Heart left ventricle (tissue), 13 donors: Measurements from ENCODE around the gene SLC16A11.
"Not testable (repeated sequence)": the region's sequence is repeated elsewhere in the genome, so short reads cannot be mapped to it uniquely, and the experiment has no call there.

ENCODE experiments used
- POLR2A ChIP-seq, 2 donors: fragments of 450-650 bp; IDR thresholded peaks; one replicate each; pipeline ENCODE4 v1.6.1; 2017; ENCODE audit warnings: antibody characterized with exemption in 2 of 2, mild to moderate bottlenecking in 2 of 2, moderate library complexity in 2 of 2
- TF ChIP-seq, protein P1 (sequence below), 12 donors: fragments of 200-600 bp; sonication (generic) in 4 of 12; IDR thresholded peaks; one replicate each; pipeline versions ENCODE4 v1.5.0 to v1.8.0; 2018 to 2022; ENCODE audit warnings: antibody characterized with exemption in 12 of 12, mild to moderate bottlenecking in 5 of 12
- donor health status: ischemic (EF 13 %, LVEDD 7.1; RV severe dilation, severe dysfunction).
- donor health status: DM: no; HTN: yes; CAD: no.
- donor health status: DM: no; HTN: no; CAD: no.
- donor health status: ischemic (EF 25% LVEDD 6.9; RV normal size, moderate dysfunction).
- donor health status: ischemic (EF 25% LVEDD 5.7; RV mildly dilated, moderate dysfunction).
- donor health status: ischemic (EF 35%, LVEDD 5.7; RV mildly dilated, moderate dysfunction).
- donor health status: nonischemic (EF 11% LVEDD 7.7; RV severe dilation, severe dysfunction).
- donor health status: DM: yes; HTN: yes; CAD: no.
- donor health status: PGD.
- donor health status: ischemic (EF 29% LVEDD 5.4; RV normal size, mild dysfunction).
- donor health status: nonischemic (EF 23%, LVEDD 6.1; RV moderate dilation, normal function).

DNA sequence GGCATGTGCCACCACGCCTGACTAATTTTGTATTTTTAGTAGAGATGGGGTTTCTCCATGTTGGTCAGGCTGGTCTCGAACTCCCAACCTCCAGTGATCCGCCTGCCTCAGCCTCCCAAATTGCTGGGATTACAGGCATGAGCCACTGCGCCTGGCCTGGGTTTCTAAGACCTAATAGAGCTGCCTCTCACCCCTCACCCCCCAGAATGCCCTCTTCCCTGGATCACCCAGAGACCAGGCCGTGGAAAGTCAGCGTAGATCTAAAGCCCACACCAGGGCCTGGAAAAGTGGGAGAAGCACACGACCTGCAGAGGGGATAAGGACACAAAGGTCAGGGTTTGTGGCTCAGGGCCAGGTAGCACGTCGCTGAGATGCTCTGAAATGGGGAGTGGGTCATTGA lies 6.7 kb upstream of the SLC16A11 start:
- TF ChIP-seq, protein P1, sequence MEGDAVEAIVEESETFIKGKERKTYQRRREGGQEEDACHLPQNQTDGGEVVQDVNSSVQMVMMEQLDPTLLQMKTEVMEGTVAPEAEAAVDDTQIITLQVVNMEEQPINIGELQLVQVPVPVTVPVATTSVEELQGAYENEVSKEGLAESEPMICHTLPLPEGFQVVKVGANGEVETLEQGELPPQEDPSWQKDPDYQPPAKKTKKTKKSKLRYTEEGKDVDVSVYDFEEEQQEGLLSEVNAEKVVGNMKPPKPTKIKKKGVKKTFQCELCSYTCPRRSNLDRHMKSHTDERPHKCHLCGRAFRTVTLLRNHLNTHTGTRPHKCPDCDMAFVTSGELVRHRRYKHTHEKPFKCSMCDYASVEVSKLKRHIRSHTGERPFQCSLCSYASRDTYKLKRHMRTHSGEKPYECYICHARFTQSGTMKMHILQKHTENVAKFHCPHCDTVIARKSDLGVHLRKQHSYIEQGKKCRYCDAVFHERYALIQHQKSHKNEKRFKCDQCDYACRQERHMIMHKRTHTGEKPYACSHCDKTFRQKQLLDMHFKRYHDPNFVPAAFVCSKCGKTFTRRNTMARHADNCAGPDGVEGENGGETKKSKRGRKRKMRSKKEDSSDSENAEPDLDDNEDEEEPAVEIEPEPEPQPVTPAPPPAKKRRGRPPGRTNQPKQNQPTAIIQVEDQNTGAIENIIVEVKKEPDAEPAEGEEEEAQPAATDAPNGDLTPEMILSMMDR (IDR thresholded peaks at IDR 0.05): not testable (repeated sequence)
- not testable (repeated sequence) for TF ChIP-seq POLR2A (IDR thresholded peaks at IDR 0.05)
